Measurements from ENCODE around the gene PPAN.

Gene PPAN

GRCh38 chr19:10106100-10106936 is at the start of gene PPAN:
Gene PPAN, plus strand, starts transcription at chr19:10106362. Its CDS starts 33 bp downstream, at chr19:10106395.
- no peaks in the 10 kb centered on the region for H4K20me1 ChIP-seq (ENCODE audit: insufficient read depth, low read length)
- peak within 1 kb of the TSS; percentile 100 for H3K9ac ChIP-seq (ENCODE audit: low read length)
- peaks cover 86% of the 10 kb centered on the region for H3K4me1 ChIP-seq (ENCODE audit: insufficient read depth, low read length, severe bottlenecking)
- H2AFZ ChIP-seq (ENCODE audit: low read length), result no peak within 1 kb of the TSS
- TF ChIP-seq EZH2 (IDR thresholded peaks at IDR 0.05; ENCODE audit: borderline replicate concordance, low read length) (no peak), CTCF (IDR thresholded peaks at IDR 0.05; ENCODE audit: low read length) (no peak)
- H3K79me2 ChIP-seq (ENCODE audit: insufficient read depth, low read length), result peaks cover 13% of the 10 kb centered on the region
- H3K9me3 ChIP-seq (ENCODE audit: low read length), result no peaks in the 10 kb centered on the region
- peak within 1 kb of the TSS; percentile 98 for H3K27ac ChIP-seq (ENCODE audit: low read depth, low read length, poor library complexity, severe bottlenecking)
- H3K9me2 ChIP-seq (ENCODE audit: low read depth, low read length), result no peaks in the 10 kb centered on the region
- peak within 1 kb of the TSS; percentile 94 for H3K4me2 ChIP-seq (ENCODE audit: low read length)
- peaks cover 18% of the 10 kb centered on the region for H3F3A ChIP-seq (ENCODE audit: insufficient read depth, low read length)
- H3K4me3 ChIP-seq (ENCODE audit: low read depth, low read length, poor library complexity, severe bottlenecking), result peak within 1 kb of the TSS; percentile 99
- H3K36me3 ChIP-seq (ENCODE audit: insufficient read depth, low read length), result peaks cover 47% of the 10 kb centered on the region
- H3K27me3 ChIP-seq (ENCODE audit: insufficient read depth, low read length), result no peaks in the 10 kb centered on the region

GRCh38 chr19:10061717-10062310 is 44.3 kb upstream of the PPAN start:
- no peaks in the 10 kb centered on the region for H3F3A ChIP-seq (ENCODE audit: insufficient read depth, low read length)
- H3K27ac ChIP-seq (ENCODE audit: low read depth, low read length, poor library complexity, severe bottlenecking), result no peak overlapping the region
- no peaks in the 10 kb centered on the region for H3K9me2 ChIP-seq (ENCODE audit: low read depth, low read length)
- no peaks in the 10 kb centered on the region for H4K20me1 ChIP-seq (ENCODE audit: insufficient read depth, low read length)
- no peaks in the 10 kb centered on the region for H3K9me3 ChIP-seq (ENCODE audit: low read length)
- H3K9ac ChIP-seq (ENCODE audit: low read length), result no peak overlapping the region
- TF ChIP-seq CTCF (IDR thresholded peaks at IDR 0.05; ENCODE audit: low read length) (no peak), EZH2 (IDR thresholded peaks at IDR 0.05; ENCODE audit: borderline replicate concordance, low read length) (no peak)
- H3K4me3 ChIP-seq (ENCODE audit: low read depth, low read length, poor library complexity, severe bottlenecking), result no peak overlapping the region
- no peaks in the 10 kb centered on the region for H3K4me1 ChIP-seq (ENCODE audit: insufficient read depth, low read length, severe bottlenecking)
- no peak overlapping the region for H3K4me2 ChIP-seq (ENCODE audit: low read length)
- H3K36me3 ChIP-seq (ENCODE audit: insufficient read depth, low read length), result no peaks in the 10 kb centered on the region
- H3K27me3 ChIP-seq (ENCODE audit: insufficient read depth, low read length), result no peaks in the 10 kb centered on the region; the same call in 1 of the 2 replicates
- H3K79me2 ChIP-seq (ENCODE audit: insufficient read depth, low read length), result no peaks in the 10 kb centered on the region
- no peak overlapping the region for H2AFZ ChIP-seq (ENCODE audit: low read length)

GRCh38 chr19:10068205-10068604 is 38.0 kb upstream of the PPAN start:
- Histone ChIP-seq H3F3A (ENCODE audit: insufficient read depth, low read length) (no peaks in the 10 kb centered on the region), H2AFZ (ENCODE audit: low read length) (no peak overlapping the region), H3K36me3 (ENCODE audit: insufficient read depth, low read length) (no peaks in the 10 kb centered on the region), H3K9ac (ENCODE audit: low read length) (no peak overlapping the region), H3K4me1 (ENCODE audit: insufficient read depth, low read length, severe bottlenecking) (no peaks in the 10 kb centered on the region), H3K27ac (ENCODE audit: low read depth, low read length, poor library complexity, severe bottlenecking) (no peak overlapping the region), H3K4me2 (ENCODE audit: low read length) (no peak overlapping the region), H3K79me2 (ENCODE audit: insufficient read depth, low read length) (no peaks in the 10 kb centered on the region), H3K9me2 (ENCODE audit: low read depth, low read length) (no peaks in the 10 kb centered on the region), H3K9me3 (ENCODE audit: low read length) (no peaks in the 10 kb centered on the region), H4K20me1 (ENCODE audit: insufficient read depth, low read length) (no peaks in the 10 kb centered on the region), H3K27me3 (ENCODE audit: insufficient read depth, low read length) (no peaks in the 10 kb centered on the region; the same call in 1 of the 2 replicates), H3K4me3 (ENCODE audit: low read depth, low read length, poor library complexity, severe bottlenecking) (no peak overlapping the region)
- TF ChIP-seq EZH2 (IDR thresholded peaks at IDR 0.05; ENCODE audit: borderline replicate concordance, low read length), result no peak
- TF ChIP-seq CTCF (IDR thresholded peaks at IDR 0.05; ENCODE audit: low read length), result no peak

Measured in OCI-LY1 (cell line).